Caki2 (cell line): ENCODE data around the gene HOXC13. TPM values are rescaled to one million over a fixed set of nuclear protein-coding genes. Genes with fewer than 3 reads are reported as not detected.

Experiments used
- DNase-seq: peaks from one replicate; pipeline ENCODE4 v3.0.0-alpha.2; 2015; ENCODE audit warnings: low read depth
- in situ Hi-C: cut with HindIII; loops from 2 replicates; pipeline ENCODE4 v1.10.0; 2016; ENCODE audit warnings: low sequenced_read_pairs, low pct_unique_long_range_greater_than_20kb, mixed read lengths
- total RNA-seq: library from RNA; depleted of rRNA; stranded (reverse); fragments of >200 nt; shearing (Covaris generic); gene quantifications from 2 replicates; pipeline ENCODE4 v1.2.3, GENCODE V29; 2014; ENCODE audit warnings: low replicate concordance; rRNA removed

HOXC13 gene, protein sequence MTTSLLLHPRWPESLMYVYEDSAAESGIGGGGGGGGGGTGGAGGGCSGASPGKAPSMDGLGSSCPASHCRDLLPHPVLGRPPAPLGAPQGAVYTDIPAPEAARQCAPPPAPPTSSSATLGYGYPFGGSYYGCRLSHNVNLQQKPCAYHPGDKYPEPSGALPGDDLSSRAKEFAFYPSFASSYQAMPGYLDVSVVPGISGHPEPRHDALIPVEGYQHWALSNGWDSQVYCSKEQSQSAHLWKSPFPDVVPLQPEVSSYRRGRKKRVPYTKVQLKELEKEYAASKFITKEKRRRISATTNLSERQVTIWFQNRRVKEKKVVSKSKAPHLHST
- 0.24 and 1.4 TPM in 2 replicates for total RNA-seq

DNA sequence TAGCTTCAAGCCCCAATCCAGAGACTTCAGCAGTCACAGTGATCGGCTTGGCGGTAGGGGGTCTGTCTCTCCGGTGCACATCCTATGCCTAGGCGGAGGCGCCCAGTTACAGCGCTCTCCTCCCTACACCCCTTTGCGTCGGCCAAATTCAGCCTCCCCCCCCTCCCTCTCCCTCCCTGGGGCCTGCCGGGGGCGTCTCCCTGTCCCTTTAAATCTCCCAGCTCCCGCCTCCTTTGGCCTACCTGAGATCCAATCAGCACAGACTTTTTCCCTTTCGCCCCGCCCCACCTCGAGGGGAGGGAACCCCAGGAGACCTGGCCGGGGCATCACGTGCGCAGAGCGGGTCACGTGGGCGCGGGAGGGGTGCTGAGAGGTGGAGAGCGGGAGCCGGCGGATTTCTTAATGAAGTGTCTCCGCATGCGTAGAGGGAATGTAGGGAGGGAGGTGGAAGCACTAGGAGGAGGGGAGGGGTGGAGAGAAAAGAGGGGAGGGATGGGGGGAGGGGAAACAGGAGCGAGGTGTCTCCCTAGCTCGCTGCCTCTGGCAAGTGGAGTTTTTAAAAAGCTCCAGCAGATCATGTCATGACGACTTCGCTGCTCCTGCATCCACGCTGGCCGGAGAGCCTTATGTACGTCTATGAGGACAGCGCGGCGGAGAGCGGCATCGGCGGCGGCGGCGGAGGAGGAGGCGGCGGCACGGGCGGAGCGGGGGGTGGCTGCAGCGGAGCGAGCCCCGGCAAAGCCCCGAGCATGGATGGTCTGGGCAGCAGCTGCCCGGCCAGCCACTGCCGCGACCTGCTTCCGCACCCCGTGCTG, at the start of gene HOXC13:
TSS of gene HOXC13 (plus strand) at position 506 of the 815 bp plus-strand sequence. CDS start at position 582, 76 bp downstream.
- peak; percentile 100 for DNase-seq
- in situ Hi-C loops = no loop called here

DNA sequence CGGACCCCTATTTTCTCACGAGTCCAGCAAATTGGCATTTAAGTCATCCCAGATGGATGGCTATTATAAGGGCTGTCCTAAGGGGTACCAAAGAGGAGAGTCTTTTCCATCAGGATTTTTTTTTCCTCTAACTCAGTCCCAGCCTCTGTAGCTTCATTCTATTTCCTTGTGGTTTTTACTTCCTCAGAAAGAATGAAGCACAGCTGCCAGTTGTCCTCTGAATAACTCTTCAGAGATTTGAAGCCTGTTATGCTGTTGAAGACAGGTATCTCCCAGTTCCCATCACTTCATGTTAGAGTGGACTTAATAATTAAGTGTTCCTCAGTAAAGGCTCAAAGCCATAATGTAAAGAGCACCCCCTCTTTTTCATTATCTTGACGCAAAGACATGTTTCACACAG, 48.5 kb upstream of the HOXC13 start:
- DNase-seq = no peak
- in situ Hi-C loops = no loop called here

DNA sequence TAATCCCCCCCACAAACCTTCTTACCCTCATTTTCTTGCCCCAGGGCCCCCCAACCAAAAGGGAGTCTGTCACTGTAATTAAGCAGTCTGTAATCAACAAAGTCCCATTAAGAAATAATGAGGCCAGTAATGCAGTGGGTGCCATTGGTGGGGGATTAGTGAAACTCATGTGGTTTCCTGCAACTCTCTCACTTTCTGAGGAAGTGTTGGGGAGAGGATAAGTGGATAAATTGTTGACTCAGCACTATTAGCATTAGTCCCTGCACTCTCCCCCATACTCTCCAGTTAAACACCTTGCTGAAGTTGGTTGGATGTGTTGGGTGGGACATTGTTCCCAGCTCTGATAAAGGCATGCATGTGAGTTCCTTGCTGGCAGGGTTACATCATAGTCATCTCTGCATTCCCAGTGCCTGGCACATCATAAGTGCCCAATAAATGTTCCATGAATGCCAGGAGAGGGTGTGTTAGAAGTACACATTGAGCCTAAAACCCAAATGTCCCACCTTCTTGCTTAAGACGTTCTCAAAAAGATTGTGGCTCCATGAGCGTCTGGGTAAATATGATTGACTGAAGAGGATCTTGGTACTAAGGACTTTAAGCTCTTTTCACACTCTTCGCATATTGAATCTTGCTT, 45.8 kb upstream of the HOXC13 start:
- in situ Hi-C loops = no loop called here
- no peak for DNase-seq

DNA sequence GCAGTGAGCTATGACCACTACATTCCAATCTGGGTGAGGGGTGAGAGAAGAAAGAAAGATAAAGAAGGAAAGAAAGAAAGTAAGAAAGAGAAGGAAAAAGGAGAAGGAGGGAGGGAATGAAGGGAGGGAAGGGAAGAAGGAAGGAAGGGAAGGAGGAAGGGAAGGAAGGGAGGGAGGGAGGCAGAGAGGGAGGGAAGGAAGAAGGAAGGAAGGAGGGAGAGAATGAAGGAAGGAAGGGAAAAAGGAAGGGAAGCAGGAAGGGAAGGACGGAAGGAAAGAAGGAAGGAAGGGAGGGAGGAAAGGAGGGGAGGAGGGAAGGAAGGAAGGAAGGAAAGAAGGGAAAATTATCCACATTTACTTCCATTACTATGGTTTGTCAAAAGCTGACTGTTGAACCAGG, 39.4 kb upstream of the HOXC13 start:
- in situ Hi-C loops = no loop called here
- no peak for DNase-seq

DNA sequence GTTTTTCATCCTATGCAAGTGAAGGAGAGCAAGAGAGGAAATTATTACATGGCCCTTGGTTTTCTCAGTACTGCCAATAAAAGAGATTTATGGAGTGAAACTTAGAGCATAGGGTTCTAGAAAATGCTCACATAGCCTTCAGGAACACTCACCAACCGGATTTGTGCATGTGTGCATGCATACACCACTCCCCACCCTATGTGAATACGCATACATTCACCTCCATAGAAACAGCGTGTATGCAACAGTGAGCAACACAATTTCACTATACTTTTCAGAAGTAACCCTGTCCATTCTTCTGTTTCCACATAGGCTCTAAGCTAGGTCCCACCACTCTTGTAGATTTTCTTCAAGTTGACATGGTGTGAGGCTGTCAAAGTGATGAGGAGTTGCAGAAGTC, 31.5 kb upstream of the HOXC13 start:
- in situ Hi-C loops = no loop called here
- DNase-seq = no peak

DNA sequence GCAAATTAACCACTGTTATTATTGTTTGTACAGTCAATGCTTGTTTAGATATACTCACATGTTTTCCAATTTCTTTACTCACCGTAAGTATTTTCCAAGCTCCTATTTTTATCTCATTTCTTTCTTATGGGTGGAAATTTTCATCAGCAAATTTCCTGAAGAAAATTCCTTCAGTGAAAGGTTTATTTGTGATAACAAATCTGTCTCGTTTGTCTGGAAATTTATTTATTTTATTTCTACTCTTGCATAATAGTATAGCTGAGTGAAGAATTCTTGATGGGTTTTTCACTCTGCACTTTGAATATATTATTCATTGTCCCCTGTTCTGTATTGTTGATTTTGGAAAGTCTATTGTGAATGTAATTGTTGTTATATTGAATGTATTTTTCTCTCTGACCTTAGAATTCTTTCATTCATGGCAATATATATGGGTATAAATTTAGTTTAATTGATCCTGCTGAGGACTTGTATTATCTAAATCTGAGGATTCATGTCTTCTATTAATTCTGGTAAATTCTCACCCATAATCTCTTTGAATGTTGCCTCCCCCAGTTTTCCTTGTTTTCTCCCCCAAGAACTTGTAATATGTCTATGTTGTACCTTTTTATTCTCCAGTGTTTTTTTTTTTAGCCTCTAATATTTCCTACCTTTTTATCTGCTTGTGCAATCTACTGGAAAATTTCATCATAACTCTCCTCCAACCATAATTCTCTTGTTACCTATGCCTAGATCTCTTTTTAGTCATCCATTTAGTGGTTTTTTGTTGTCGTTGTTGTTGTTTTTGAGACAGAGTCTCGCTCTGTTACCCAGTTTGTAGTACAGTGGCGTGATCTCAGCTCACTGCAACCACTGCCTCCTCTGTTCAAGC, 21.6 kb upstream of the HOXC13 start:
- in situ Hi-C loops = no loop called here
- no peak for DNase-seq

DNA sequence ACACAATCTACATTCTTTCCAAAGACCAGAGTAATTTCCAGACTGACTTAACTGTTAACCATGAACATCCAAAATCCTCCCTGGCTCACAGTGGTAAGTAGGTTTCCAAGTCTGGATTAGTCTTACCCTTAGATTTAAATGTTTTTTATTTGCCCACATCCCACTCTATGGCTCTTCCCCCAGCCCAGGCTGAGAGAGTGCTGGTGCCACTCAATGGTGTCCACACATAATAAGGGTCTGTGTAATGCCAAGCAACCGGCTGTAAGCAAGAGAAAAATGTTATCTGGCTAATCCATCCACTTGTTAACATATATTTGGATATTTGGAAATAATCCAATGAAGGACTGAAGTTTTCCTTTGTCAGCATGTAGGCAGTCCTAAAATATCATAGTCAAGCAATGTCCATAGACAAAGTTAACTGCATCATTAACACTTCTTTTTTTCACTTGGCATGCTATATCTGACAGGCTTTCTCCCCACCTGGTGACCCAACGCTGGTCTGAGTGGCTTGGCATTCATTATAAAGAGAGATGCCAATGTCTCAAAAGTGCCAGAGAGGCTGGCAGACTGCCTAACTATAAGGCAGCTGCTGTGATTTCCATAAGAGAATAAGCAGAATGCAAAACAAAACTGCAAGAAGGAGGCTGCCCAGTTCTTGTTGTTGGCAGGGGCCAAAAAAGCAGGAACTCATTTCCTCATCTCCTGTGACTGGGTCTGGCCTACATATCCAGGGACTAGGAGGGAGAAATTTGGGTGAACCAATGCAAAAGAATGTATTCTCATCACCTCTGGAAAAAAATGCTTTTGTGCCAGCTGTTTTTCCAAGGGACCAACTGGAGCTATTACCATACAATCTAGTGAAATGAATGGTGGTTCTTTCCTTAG, 13.9 kb upstream of the HOXC13 start:
- in situ Hi-C loops = no loop called here
- DNase-seq = no peak

DNA sequence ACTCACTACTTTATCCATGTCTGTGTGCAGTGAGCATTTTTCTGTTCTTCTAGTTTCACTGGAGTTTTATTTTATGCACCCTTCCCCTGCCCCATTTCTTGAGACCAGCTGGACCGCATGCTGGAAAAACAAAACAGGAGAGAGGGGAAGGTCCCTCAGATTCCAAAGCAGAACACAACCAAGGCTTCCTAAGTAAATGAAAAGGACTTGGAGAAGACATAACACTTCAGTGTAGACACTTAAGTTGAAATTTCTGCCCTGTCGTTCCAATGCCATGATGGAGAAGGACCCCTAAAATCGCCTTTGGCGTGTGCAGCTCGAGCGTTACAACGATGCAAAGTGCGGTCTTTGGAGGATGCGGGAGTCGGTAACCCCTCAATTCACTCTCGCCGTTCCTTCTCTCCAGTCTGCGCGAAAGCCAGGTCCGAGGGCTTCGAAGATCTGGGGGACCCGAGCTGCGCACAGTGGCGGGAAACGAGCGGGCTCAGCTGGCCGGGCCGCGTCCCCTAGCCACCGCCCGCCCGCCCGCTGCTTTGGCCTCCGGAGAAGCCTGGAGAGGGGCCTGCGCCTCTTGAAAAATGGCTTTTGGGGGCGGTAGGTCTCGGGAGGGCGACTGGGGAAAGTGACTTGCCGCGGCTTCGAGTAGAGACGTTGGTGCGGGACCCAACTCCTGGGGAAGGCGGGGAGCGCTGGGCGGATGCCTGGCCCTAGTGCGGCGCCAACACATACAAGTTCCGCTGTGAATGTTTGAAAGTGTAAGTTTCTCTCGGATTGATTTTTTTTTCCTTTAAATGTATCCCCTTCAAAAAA, 11.2 kb upstream of the HOXC13 start:
- in situ Hi-C loops = no loop called here
- DNase-seq = no peak

DNA sequence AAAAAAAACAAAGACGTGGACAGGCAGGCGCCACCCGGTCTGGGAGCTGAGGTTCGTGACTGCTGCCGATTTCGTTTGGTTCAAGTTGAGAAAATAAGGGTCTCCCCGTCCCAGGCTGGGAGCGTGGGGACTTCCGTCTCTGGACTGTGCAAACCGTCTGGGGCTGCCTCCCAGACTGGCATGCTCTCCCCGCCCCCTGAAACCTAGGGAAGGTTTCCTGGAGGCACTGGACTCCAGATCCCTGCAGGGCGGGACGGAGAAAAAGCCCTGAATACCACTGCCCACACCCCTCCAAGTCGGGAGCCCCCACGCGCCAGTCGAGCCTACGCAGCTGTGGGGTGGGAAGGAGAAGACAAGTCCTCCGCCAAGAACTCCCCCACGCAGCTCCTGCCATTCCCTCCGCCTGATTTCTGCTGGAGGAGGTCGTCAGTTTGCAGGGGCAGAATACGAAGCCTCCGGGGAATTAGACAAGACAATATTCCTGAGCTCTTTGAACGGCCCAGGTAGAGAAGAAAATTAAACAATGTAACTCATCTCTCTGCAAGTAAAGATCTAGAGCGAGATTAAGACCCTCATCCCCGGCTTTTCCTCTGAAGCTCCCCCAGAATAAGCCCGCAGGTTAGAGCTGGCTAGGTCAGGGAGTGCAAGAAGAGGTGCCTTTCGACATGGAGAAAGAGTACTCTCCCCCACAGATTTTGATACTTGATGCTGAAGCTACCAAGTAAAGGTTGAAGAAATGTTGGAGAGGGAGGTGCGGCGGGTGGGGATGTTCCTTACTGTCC, 10.4 kb upstream of the HOXC13 start:
- in situ Hi-C loops = no loop called here
- DNase-seq = no peak

DNA sequence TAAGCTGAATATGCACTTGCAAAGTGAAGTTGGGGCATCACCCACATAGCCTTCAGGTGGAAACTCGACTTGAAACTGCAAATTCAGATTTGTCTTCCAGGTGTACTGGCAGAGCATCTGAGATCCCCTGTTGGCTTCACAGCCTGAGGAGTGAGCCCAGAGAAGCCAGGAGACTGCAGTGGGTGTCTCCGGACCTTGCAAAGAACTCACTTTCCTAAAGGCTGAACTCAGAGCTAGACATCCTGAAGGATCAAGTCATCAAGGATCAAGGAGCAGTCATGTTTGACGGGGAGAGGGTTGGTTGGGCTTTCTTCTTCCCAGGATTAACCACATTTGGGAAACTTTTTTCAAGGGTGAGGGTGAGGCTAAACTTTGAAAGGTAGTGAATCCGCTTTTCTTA, 9.1 kb upstream of the HOXC13 start:
- no peak for DNase-seq
- in situ Hi-C loops = no loop called here

DNA sequence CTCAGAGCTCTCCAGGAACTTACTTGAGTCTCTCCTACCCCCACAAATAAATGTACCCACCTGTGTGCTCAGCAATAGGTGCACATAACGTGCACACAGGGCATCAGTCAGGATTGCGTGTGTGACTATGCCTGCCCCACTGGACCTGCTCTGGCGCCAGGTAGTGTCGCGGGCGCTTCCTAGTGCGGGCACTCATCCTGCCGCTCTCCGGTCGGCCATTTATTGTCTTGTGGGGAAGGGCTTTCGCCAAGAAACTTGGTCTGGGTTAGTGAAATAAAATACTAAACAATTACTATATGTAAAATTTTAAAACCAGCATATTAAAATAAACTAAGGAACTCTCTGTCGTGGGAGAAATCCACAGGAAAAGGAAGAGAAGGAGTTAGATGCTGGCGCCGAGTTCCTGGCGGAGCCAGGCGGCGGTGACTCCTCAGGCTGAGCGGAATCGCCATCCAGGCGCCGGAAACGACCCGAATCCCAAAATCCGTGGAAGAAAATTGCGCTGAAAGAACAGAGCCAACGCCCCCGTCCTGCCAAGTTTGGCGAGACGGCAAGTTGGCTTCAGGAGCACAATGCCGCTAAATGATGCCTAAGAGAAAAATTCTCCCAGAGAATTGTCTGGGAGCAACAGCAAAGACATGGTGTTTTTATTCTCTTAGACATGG, 7.9 kb upstream of the HOXC13 start:
- no peak for DNase-seq
- in situ Hi-C loops = no loop called here

DNA sequence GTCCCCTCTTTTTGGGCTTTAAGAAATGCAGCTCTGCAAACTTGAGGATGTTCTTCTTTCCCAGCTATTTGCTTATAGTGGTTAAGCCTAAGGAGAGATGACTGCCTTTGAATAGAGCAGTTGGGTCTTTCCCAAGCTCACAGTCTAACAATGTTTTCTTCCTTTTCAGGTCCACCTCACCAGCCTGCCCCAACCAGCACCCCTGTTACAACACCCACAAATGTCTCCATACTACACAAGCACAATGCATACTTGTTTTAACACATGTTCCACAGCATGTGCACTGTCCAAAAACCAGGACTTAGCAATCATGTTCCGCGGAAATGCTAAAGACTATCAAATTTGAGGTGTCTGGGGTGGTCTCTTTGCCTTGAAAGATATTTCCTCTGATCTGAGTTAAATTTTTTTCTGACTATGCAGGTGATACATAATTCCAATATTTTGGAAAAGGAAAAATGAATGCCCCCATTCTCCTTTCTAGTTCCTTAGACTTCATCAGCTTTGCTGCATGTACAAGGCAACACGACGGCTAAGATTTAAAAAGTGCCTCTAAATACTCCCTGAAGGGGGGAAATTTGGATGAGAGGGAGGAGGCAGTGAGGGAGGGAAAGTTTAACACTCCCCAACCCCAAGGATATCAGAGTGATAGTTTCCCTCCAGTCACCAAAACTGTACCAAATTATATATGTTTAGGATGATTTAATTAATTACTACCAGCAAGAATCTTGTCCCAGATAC, 6.6 kb upstream of the HOXC13 start:
- in situ Hi-C loops = no loop called here
- no peak for DNase-seq

DNA sequence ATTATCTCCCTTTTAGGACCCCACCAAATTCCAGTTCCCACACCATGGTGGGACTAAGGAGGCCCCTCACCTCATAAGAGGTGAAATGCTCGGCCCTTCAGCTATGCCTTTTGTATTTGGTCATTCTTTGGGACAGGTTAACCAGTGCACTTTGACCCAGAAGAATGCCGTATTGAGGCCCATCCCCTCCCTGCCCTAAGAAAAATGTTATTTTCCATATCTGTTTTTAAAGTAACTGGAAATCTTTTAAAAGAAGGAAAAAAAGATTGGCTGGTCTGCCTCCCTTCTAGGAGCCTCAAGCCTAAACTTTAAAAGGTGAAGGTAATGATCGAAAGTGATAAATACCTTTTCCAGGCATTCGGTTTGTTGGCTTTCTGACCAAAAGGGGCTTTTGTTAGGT, 5.7 kb upstream of the HOXC13 start:
- in situ Hi-C loops = no loop called here
- DNase-seq = no peak

DNA sequence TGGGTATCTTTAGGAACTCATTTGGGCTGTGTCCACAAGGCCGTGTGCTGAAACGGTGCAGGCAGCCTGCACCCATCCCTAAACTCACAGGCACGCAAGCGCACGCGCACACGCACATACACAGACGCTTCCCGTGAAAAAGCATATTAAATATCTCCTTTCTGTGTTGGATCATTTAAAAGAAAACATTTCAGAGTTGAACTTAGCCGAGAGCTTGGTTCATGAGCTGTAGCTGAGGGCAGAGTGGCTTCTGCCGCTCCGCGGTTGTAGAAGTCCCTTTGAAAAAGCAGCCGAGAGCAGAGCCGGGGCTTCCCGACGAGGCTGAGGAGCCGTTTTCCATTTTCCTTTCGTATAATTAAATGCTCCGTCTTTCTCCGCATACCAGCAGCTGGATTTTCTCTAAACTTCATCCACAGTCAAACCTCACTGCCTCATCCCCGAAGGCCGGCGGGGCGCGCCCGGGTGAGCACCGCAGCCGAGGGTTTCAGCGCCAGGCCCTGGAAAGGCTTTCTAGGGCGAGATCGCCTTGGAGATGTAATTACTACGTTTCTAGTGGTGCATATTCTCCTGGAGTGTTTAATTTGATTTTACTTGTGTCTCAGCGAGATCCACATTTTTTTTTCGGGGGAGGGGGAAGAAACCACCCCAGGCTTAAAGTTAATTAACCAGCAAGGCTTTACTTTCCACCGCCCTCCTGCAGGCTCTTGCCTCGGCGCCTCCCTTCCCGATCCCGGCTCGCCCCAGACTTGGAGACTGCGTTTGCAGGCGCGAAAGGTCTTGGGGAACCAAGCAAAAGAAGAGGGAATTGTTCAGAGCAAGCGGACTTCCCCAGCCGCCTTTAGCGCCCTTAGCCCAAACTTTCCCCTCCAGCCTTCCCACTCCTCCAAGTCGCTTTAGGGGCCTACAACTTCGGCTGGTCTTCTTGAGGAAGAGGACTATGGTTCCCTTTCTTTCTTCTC, 3.0 kb upstream of the HOXC13 start:
- in situ Hi-C loops = no loop called here
- no peak for DNase-seq
